Ishikawa (cell line): ENCODE results near the gene CENPC.

Experiments
- CEBPB ChIP-seq: IDR thresholded peaks from 2 replicates; pipeline ENCODE4 v1.6.1; 2012
- CREB1 ChIP-seq: IDR thresholded peaks from 2 replicates; pipeline ENCODE4 v1.6.1; 2012; ENCODE audit warnings: low read depth
- EGR1 ChIP-seq: IDR thresholded peaks from 2 replicates; pipeline ENCODE4 v1.6.1; 2012
- EP300 ChIP-seq: IDR thresholded peaks from 2 replicates; pipeline ENCODE4 v1.6.1; 2012; ENCODE audit warnings: borderline replicate concordance
- FOXM1 ChIP-seq: IDR thresholded peaks from 2 replicates; pipeline ENCODE4 v1.6.1; 2012; ENCODE audit warnings: low read depth, borderline replicate concordance
- MAX ChIP-seq: IDR thresholded peaks from 2 replicates; pipeline ENCODE4 v1.6.1; 2012
- NFIC ChIP-seq: IDR thresholded peaks from 2 replicates; pipeline ENCODE4 v1.6.1; 2012
- RAD21 ChIP-seq: IDR thresholded peaks from 2 replicates; pipeline ENCODE4 v1.6.1; 2012; ENCODE audit warnings: low read depth
- REST ChIP-seq: IDR thresholded peaks from 2 replicates; pipeline ENCODE4 v1.6.1; 2012; ENCODE audit warnings: low read depth, mild to moderate bottlenecking
- TAF1 ChIP-seq: IDR thresholded peaks from 2 replicates; pipeline ENCODE4 v1.6.1; 2012; ENCODE audit warnings: low read depth, mild to moderate bottlenecking
- TCF12 ChIP-seq: IDR thresholded peaks from 2 replicates; pipeline ENCODE4 v1.6.1; 2012; ENCODE audit warnings: low read depth
- TEAD4 ChIP-seq: IDR thresholded peaks from 2 replicates; pipeline ENCODE4 v1.6.1; 2012
- USF1 ChIP-seq: IDR thresholded peaks from 2 replicates; pipeline ENCODE4 v1.6.1; 2012
- YY1 ChIP-seq: IDR thresholded peaks from 2 replicates; pipeline ENCODE4 v1.6.1; 2012; ENCODE audit warnings: low read depth
- ZBTB7A ChIP-seq: IDR thresholded peaks from 2 replicates; pipeline ENCODE4 v1.6.1; 2012; ENCODE audit warnings: low read depth

CENPC gene

GRCh38 chr4:67535280-67535840 lies 9.9 kb downstream of the CENPC start:
- TF ChIP-seq EGR1 (no peak), EP300 (no peak)

GRCh38 chr4:67533112-67533511 lies 12.2 kb downstream of the CENPC start:
- no peak for TF ChIP-seq TAF1
- no peak for TF ChIP-seq CEBPB
- no peak for TF ChIP-seq EP300
- TF ChIP-seq NFIC, result no peak
- TF ChIP-seq YY1, result no peak
- no peak for TF ChIP-seq USF1
- TF ChIP-seq CREB1, result no peak
- no peak for TF ChIP-seq TEAD4
- TF ChIP-seq EGR1, result no peak
- no peak for TF ChIP-seq ZBTB7A
- TF ChIP-seq REST, result no peak
- TF ChIP-seq MAX, result no peak
- no peak for TF ChIP-seq TCF12
- TF ChIP-seq FOXM1, result no peak
- TF ChIP-seq RAD21, result no peak

GRCh38 chr4:67531379-67531962 lies 13.8 kb downstream of the CENPC start:
- TF ChIP-seq ZBTB7A, result no peak
- no peak for TF ChIP-seq NFIC
- TF ChIP-seq REST, result no peak
- TF ChIP-seq MAX, result no peak
- no peak for TF ChIP-seq CEBPB
- TF ChIP-seq EP300, result no peak
- no peak for TF ChIP-seq EGR1
- TF ChIP-seq CREB1, result no peak
- no peak for TF ChIP-seq USF1
- TF ChIP-seq FOXM1, result no peak

- no peak for TF ChIP-seq CREB1
- no peak for TF ChIP-seq TAF1
- TF ChIP-seq CEBPB, result no peak
- TF ChIP-seq EGR1, result no peak
- TF ChIP-seq REST, result no peak
- no peak for TF ChIP-seq NFIC
- no peak for TF ChIP-seq FOXM1
- TF ChIP-seq YY1, result no peak
Observed at GRCh38 chr4:67522851-67523671, 22.2 kb downstream of the CENPC start.
